MCF 10A (cell line): ENCODE results near the gene SAMD4B. TPM values are rescaled to one million over a fixed set of nuclear protein-coding genes. Genes with fewer than 3 reads are reported as not detected.

Experiments
- BruUV-seq: library from RNA; stranded (reverse); fragments of 400-500 nt; replicated peaks from 2 replicates; lab custom pipeline; 2021; lab: Mats Ljungman, UMichigan
- CTCF ChIA-PET: fragments of 300-600 bp; sonication (Branson Sonifier 250); formaldehyde crosslinking; extraction: SDS; loops from one replicate; lab custom pipeline; 2021; ENCODE audit warnings: antibody characterized with exemption, inconsistent platforms; lab: Yijun Ruan, JAX
- POLR2A ChIA-PET: fragments of 300-600, 350-650 bp; sonication (Branson Sonifier 250); formaldehyde crosslinking; extraction: SDS; loops from one replicate; lab custom pipeline; 2020; ENCODE audit warnings: antibody characterized with exemption, inconsistent platforms; lab: Yijun Ruan, JAX
- DNase-seq: peaks from one replicate; pipeline ENCODE4 v3.0.0-alpha.2; 2018; ENCODE audit not compliant: unreplicated experiment
- H3K27ac Mint-ChIP-seq: one replicate; pipeline ENCODE4 v1.8.0; 2022; ENCODE audit warnings: mild to moderate bottlenecking, low read depth, mixed read lengths; ENCODE audit not compliant: unreplicated experiment
- H3K27me3 Mint-ChIP-seq: one replicate; pipeline ENCODE4 v1.8.0; 2022; ENCODE audit warnings: mixed read lengths; ENCODE audit not compliant: insufficient read depth, unreplicated experiment
- H3K36me3 Mint-ChIP-seq: one replicate; pipeline ENCODE4 v1.8.0; 2022; ENCODE audit warnings: mild to moderate bottlenecking, moderate library complexity, mixed read lengths; ENCODE audit not compliant: insufficient read depth, unreplicated experiment
- H3K4me1 Mint-ChIP-seq: one replicate; pipeline ENCODE4 v1.8.0; 2022; ENCODE audit warnings: mixed read lengths; ENCODE audit not compliant: insufficient read depth, unreplicated experiment
- H3K4me3 Mint-ChIP-seq: one replicate; pipeline ENCODE4 v1.8.0; 2022; ENCODE audit warnings: mild to moderate bottlenecking, moderate library complexity, mixed read lengths; ENCODE audit not compliant: unreplicated experiment
- H3K9me3 Mint-ChIP-seq: one replicate; pipeline ENCODE4 v1.8.0; 2022; ENCODE audit warnings: mixed read lengths; ENCODE audit not compliant: unreplicated experiment
- intact Hi-C: fragments of 100-400 bp; cut with micrococcal nuclease; formaldehyde crosslinking; loops from 2 replicates; pipeline ENCODE4 v1.14.1; 2022
- total RNA-seq: library from RNA; stranded (reverse); gene quantifications from 2 replicates; pipeline ENCODE4 v1.2.3, GENCODE V29; 2022
- TF ChIP-seq, protein P1 (sequence below): fragments of 200-600 bp; IDR thresholded peaks from one replicate; pipeline ENCODE4 v1.8.0; 2022; ENCODE audit warnings: antibody characterized with exemption, mild to moderate bottlenecking; ENCODE audit not compliant: unreplicated experiment

Gene SAMD4B
- total RNA-seq, 1 experiment from 2014 or later: 65.4 TPM

DNA sequence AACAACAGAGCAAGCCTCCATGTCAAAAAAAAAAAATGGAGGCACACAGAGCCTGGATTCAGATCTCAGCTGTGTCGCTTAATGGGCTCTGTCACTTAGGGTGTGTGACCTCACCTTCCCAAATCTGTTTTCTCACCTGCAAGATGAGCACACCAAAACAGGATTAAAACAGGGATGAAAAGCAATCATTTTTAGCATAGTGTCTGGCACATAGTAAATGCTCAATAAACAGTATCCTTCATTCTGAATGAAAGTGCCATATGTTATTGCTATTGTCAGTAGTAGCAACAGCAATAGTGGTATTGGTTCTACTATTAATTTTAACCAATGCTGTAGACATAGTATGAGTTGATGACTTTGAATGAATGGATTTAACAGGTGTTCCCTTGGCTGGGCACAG, 23.3 kb downstream of the SAMD4B start:
- H3K9me3 Mint-ChIP-seq: no peaks in the 10 kb centered on the region
- DNase-seq: no peak
- peaks cover 10% of the 10 kb centered on the region for H3K4me1 Mint-ChIP-seq
- H3K36me3 Mint-ChIP-seq: peaks cover 55% of the 10 kb centered on the region
- no peaks in the 10 kb centered on the region for H3K27me3 Mint-ChIP-seq
- intact Hi-C loops: no loop called here
- TF ChIP-seq, protein P1, sequence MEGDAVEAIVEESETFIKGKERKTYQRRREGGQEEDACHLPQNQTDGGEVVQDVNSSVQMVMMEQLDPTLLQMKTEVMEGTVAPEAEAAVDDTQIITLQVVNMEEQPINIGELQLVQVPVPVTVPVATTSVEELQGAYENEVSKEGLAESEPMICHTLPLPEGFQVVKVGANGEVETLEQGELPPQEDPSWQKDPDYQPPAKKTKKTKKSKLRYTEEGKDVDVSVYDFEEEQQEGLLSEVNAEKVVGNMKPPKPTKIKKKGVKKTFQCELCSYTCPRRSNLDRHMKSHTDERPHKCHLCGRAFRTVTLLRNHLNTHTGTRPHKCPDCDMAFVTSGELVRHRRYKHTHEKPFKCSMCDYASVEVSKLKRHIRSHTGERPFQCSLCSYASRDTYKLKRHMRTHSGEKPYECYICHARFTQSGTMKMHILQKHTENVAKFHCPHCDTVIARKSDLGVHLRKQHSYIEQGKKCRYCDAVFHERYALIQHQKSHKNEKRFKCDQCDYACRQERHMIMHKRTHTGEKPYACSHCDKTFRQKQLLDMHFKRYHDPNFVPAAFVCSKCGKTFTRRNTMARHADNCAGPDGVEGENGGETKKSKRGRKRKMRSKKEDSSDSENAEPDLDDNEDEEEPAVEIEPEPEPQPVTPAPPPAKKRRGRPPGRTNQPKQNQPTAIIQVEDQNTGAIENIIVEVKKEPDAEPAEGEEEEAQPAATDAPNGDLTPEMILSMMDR: no peak
- H3K4me3 Mint-ChIP-seq: no peak overlapping the region
- ChIA-PET CTCF (interaction anchor here (0.9 to 3.4 kb wide), 2 partner anchors 15 to 38 kb away, joined by 3 to 12 read pairs; no protein-coding TSS in a partner anchor), POLR2A (no interaction called here)
- H3K27ac Mint-ChIP-seq: no peak overlapping the region
- BruUV-seq: no TSS peak

- Mint-ChIP-seq H3K9me3 (no peaks in the 10 kb centered on the region), H3K36me3 (peaks cover 56% of the 10 kb centered on the region), H3K27me3 (no peaks in the 10 kb centered on the region), H3K27ac (no peak overlapping the region), H3K4me1 (no peaks in the 10 kb centered on the region), H3K4me3 (no peak overlapping the region)
- POLR2A ChIA-PET: no interaction called here
- no TSS peak for BruUV-seq
- CTCF ChIA-PET: interaction anchor here (0.6 to 1.1 kb wide), 2 partner anchors 15 to 1652 kb away, joined by 3 to 4 read pairs; no protein-coding TSS in a partner anchor
- DNase-seq: no peak
- TF ChIP-seq, protein P1: no peak
- intact Hi-C loops: no loop called here
Observed at GRCh38 chr19:39369200-39369599, 27.0 kb downstream of the SAMD4B start.

DNA sequence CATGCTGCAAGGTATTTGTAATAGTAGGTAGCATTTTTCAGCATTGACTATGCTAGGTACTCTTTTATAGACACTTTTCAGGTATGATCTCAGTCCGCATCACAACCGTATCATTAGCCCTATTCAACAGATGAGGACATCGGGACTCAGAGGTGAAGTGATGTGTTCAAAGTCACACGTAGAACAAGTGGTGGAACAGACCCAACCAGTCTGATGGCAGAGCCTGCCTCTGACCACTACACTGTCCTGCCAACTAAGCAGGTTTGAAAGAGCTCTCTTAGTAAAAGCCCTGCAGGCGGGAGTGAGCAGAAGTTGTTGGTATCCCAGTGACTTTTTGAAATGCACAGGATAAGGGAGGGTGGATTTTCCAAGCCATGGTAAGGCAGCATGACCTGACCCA, 28.5 kb downstream of the SAMD4B start:
- TF ChIP-seq, protein P1: no peak
- no TSS peak for BruUV-seq
- Mint-ChIP-seq H3K27ac (no peak overlapping the region), H3K9me3 (no peaks in the 10 kb centered on the region), H3K36me3 (peaks cover 66% of the 10 kb centered on the region), H3K27me3 (no peaks in the 10 kb centered on the region), H3K4me3 (no peak overlapping the region), H3K4me1 (no peaks in the 10 kb centered on the region)
- no peak for DNase-seq
- ChIA-PET CTCF (no interaction called here), POLR2A (interaction anchor here (1.1 kb wide), 1 partner anchor 20 kb away, joined by 3 read pairs; the partner anchor contains the start of genes MED29 and PAF1)
- intact Hi-C loops: no loop called here

GRCh38 chr19:39372047-39372802, 30.0 kb downstream of the SAMD4B start:
- H3K27me3 Mint-ChIP-seq: no peaks in the 10 kb centered on the region
- H3K4me1 Mint-ChIP-seq: no peaks in the 10 kb centered on the region
- intact Hi-C loops: no loop called here
- TF ChIP-seq, protein P1: no peak
- no TSS peak for BruUV-seq
- no peaks in the 10 kb centered on the region for H3K9me3 Mint-ChIP-seq
- ChIA-PET CTCF (interaction anchor here (0.6 kb wide), 1 partner anchor 24 kb away, joined by 3 read pairs; no protein-coding TSS in a partner anchor), POLR2A (interaction anchor here (0.6 kb wide), 1 partner anchor 30 kb away, joined by 3 read pairs; the partner anchor contains the start of gene SAMD4B)
- no peak overlapping the region for H3K27ac Mint-ChIP-seq
- H3K4me3 Mint-ChIP-seq: no peak overlapping the region
- peaks cover 76% of the 10 kb centered on the region for H3K36me3 Mint-ChIP-seq
- peak; percentile 47 for DNase-seq
